Measurements from ENCODE around the gene AQP6. TPM values are rescaled to one million over a fixed set of nuclear protein-coding genes. Genes with fewer than 3 reads are reported as not detected.

AQP6 gene
- total RNA-seq, 1 experiment from 2014 or later: 0.09 TPM

GRCh38 chr12:49953151-49953550, 19.6 kb upstream of the AQP6 start (continued):
- no peak for TF ChIP-seq GABPB1 (CRISPR knock-in tag; IDR thresholded peaks at IDR 0.05)

- Mint-ChIP-seq H3K36me3 (no peaks in the 10 kb centered on the region), H3K4me1 (peaks cover 6% of the 10 kb centered on the region), H3K27me3 (ENCODE audit: low read depth) (peaks cover 30% of the 10 kb centered on the region), H3K4me3 (no peak overlapping the region), H3K27ac (no peak overlapping the region), H3K9me3 (no peaks in the 10 kb centered on the region)
- ATAC-seq (no peak; the same call in 1 of the 2 replicates), DNase-seq (ENCODE audit: low spot score) (no peak)
- ChIA-PET CTCF (interaction anchor here (3.6 to 7.6 kb wide), 3 partner anchors 8 to 87 kb away, joined by 17 to 70 read pairs (median 48); no protein-coding TSS in a partner anchor), POLR2A (no interaction called here)
- no peak for TF ChIP-seq OVOL2 (CRISPR knock-in tag; IDR thresholded peaks at IDR 0.05; ENCODE audit: borderline replicate concordance)
- TF ChIP-seq ETV6 (CRISPR knock-in tag; IDR thresholded peaks at IDR 0.05): no peak
- no peak for TF ChIP-seq E2F4 (CRISPR knock-in tag; IDR thresholded peaks at IDR 0.05; ENCODE audit: borderline replicate concordance, low read depth)
- TF ChIP-seq E2F1 (CRISPR knock-in tag; IDR thresholded peaks at IDR 0.05): no peak
- no peak for TF ChIP-seq KAT7 (CRISPR knock-in tag; IDR thresholded peaks at IDR 0.05; ENCODE audit: borderline replicate concordance)
- TF ChIP-seq CDX4 (CRISPR knock-in tag; IDR thresholded peaks at IDR 0.05; ENCODE audit: borderline replicate concordance): no peak
- no peak for TF ChIP-seq MXD4 (CRISPR knock-in tag; IDR thresholded peaks at IDR 0.05; ENCODE audit: borderline replicate concordance)
- no peak for TF ChIP-seq ZNF138 (CRISPR knock-in tag; conservative IDR thresholded peaks at IDR 0.05)
- TF ChIP-seq NR3C1 (CRISPR knock-in tag; conservative IDR thresholded peaks at IDR 0.05; ENCODE audit: low read depth): no peak
- no peak for TF ChIP-seq ELF4 (CRISPR knock-in tag; IDR thresholded peaks at IDR 0.05; ENCODE audit: low read depth)
- TF ChIP-seq ZBTB43 (CRISPR knock-in tag; IDR thresholded peaks at IDR 0.05): no peak
These were observed 18.5 kb upstream of the AQP6 start for GRCh38 chr12:49953961-49954846.

- DNase-seq (ENCODE audit: low spot score) (no peak), ATAC-seq (peak; percentile 22)
- TF ChIP-seq FOXP1 (CRISPR knock-in tag; IDR thresholded peaks at IDR 0.05; ENCODE audit: borderline replicate concordance) (peak; percentile 76; the same call in 1 of the 2 replicates), ZBTB21 (CRISPR knock-in tag; IDR thresholded peaks at IDR 0.05; ENCODE audit: borderline replicate concordance) (0 out of 2 replicates have a peak, but pooled peaks have one; percentile 43), ESRRA (CRISPR knock-in tag; IDR thresholded peaks at IDR 0.05; ENCODE audit: borderline replicate concordance) (no peak), NFYB (CRISPR knock-in tag; conservative IDR thresholded peaks at IDR 0.05; ENCODE audit: low read depth) (no peak)
- H3K36me3 Mint-ChIP-seq: no peaks in the 10 kb centered on the region
- H3K4me1 Mint-ChIP-seq: peaks cover 15% of the 10 kb centered on the region
- no peak overlapping the region for H3K4me3 Mint-ChIP-seq
- CTCF ChIA-PET: interaction anchor here (0.6 to 7.6 kb wide), 9 partner anchors 9 to 748 kb away, joined by 3 to 70 read pairs (median 4); no protein-coding TSS in a partner anchor
- no peak overlapping the region for H3K27ac Mint-ChIP-seq
- H3K9me3 Mint-ChIP-seq: no peaks in the 10 kb centered on the region
- POLR2A ChIA-PET: interaction anchor here (0.6 kb wide), 1 partner anchor 36 kb away, joined by 3 read pairs; no protein-coding TSS in a partner anchor
- H3K27me3 Mint-ChIP-seq (ENCODE audit: low read depth): peaks cover 39% of the 10 kb centered on the region
These were observed 17.6 kb upstream of the AQP6 start for GRCh38 chr12:49954863-49955830.

All from WTC11 (cell line).